HEK293T (cell line): ENCODE data around the gene ULK3.

Source experiments
- ARNT ChIP-seq: fragments of 450-650 bp; IDR thresholded peaks from 2 replicates; pipeline ENCODE4 v1.6.1; 2017; ENCODE audit warnings: mild to moderate bottlenecking
- BHLHE40 ChIP-seq: fragments of 450-650 bp; IDR thresholded peaks from 2 replicates; pipeline ENCODE4 v1.6.1; 2016; ENCODE audit warnings: mild to moderate bottlenecking, moderate library complexity, borderline replicate concordance
- ELF4 ChIP-seq: fragments of 450-650 bp; IDR thresholded peaks from 2 replicates; pipeline ENCODE4 v1.6.1; 2017; ENCODE audit warnings: antibody characterized with exemption
- FOXM1 ChIP-seq: fragments of 450-650 bp; IDR thresholded peaks from 2 replicates; pipeline ENCODE4 v1.6.1; 2017; ENCODE audit warnings: mild to moderate bottlenecking, borderline replicate concordance
- SP1 ChIP-seq: fragments of 450-650 bp; IDR thresholded peaks from 2 replicates; pipeline ENCODE4 v1.6.1; 2017
- SUZ12 ChIP-seq: fragments of 450-650 bp; IDR thresholded peaks from 2 replicates; pipeline ENCODE4 v1.6.1; 2016; ENCODE audit warnings: mild to moderate bottlenecking
- TARDBP ChIP-seq: fragments of 450-650 bp; IDR thresholded peaks from 2 replicates; pipeline ENCODE4 v1.6.1; 2016
- ZNF384 ChIP-seq: fragments of 450-650 bp; IDR thresholded peaks from 2 replicates; pipeline ENCODE4 v1.6.1; 2016
- TF ChIP-seq, protein P1 (sequence below): fragments of 450-650 bp; IDR thresholded peaks from 2 replicates; pipeline ENCODE4 v1.6.1; 2016

GRCh38 chr15:74856537-74856936, 13.6 kb upstream of the ULK3 start:
- TF ChIP-seq SP1 (no peak), BHLHE40 (no peak), ARNT (no peak), FOXM1 (no peak), ELF4 (no peak), ZNF384 (no peak), TARDBP (no peak), SUZ12 (no peak)
- TF ChIP-seq, protein P1, sequence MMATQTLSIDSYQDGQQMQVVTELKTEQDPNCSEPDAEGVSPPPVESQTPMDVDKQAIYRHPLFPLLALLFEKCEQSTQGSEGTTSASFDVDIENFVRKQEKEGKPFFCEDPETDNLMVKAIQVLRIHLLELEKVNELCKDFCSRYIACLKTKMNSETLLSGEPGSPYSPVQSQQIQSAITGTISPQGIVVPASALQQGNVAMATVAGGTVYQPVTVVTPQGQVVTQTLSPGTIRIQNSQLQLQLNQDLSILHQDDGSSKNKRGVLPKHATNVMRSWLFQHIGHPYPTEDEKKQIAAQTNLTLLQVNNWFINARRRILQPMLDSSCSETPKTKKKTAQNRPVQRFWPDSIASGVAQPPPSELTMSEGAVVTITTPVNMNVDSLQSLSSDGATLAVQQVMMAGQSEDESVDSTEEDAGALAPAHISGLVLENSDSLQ, result no peak
